Measurements from ENCODE around the gene FGGY.

The FGGY gene

GRCh38 chr1:59316497-59317128, 19.7 kb downstream of the FGGY start:
- no peak for DNase-seq

- DNase-seq = no peak
Observed at GRCh38 chr1:59317343-59317742, 20.4 kb downstream of the FGGY start.

GRCh38 chr1:59317780-59318179, 20.9 kb downstream of the FGGY start:
- DNase-seq = no peak

- DNase-seq = no peak
Observed at GRCh38 chr1:59318271-59318860, 21.5 kb downstream of the FGGY start.

- no peak for DNase-seq
Observed at GRCh38 chr1:59322394-59322793, 25.5 kb downstream of the FGGY start.

- no peak for DNase-seq
Observed at GRCh38 chr1:59322814-59323213, 25.9 kb downstream of the FGGY start.

GRCh38 chr1:59323879-59324278, 27.0 kb downstream of the FGGY start:
- no peak for DNase-seq

GRCh38 chr1:59328353-59328752, 31.5 kb downstream of the FGGY start:
- peak; percentile 39 for DNase-seq

- DNase-seq = no peak
Observed at GRCh38 chr1:59329412-59330053, 32.6 kb downstream of the FGGY start.

GRCh38 chr1:59331686-59332620, 35.1 kb downstream of the FGGY start:
- DNase-seq = no peak

GRCh38 chr1:59332983-59333382, 36.1 kb downstream of the FGGY start:
- DNase-seq = peak; percentile 86

- peak; percentile 75 for DNase-seq
Observed at GRCh38 chr1:59333626-59334277, 36.9 kb downstream of the FGGY start.

- DNase-seq = no peak
Observed at GRCh38 chr1:59340411-59341307, 43.8 kb downstream of the FGGY start.

- DNase-seq = no peak
Observed at GRCh38 chr1:59342801-59343575, 46.1 kb downstream of the FGGY start.

GRCh38 chr1:59343576-59343840, 46.6 kb downstream of the FGGY start:
- DNase-seq = no peak

- no peak for DNase-seq
Observed at GRCh38 chr1:59345221-59345620, 48.3 kb downstream of the FGGY start.

- no peak for DNase-seq
Observed at GRCh38 chr1:59346429-59346828, 49.5 kb downstream of the FGGY start.

GRCh38 chr1:59349101-59349500, 52.2 kb downstream of the FGGY start:
- no peak for DNase-seq

- DNase-seq = no peak
Observed at GRCh38 chr1:59350521-59350920, 53.6 kb downstream of the FGGY start.

- no peak for DNase-seq
Observed at GRCh38 chr1:59352065-59352464, 55.2 kb downstream of the FGGY start.

- DNase-seq = no peak
Observed at GRCh38 chr1:59353453-59353852, 56.6 kb downstream of the FGGY start.
